HG03354 (cell line): ENCODE measurements around the gene CUTC.

Experiments used
- ATAC-seq: cut with Tn5 transposase; IDR thresholded peaks from one replicate; pipeline ENCODE4 v1.9.1; 2021; ENCODE audit warnings: mild to moderate bottlenecking; ENCODE audit not compliant: unreplicated experiment, poor library complexity, severe bottlenecking

The CUTC gene

GRCh38 chr10:99779335-99779734 lies 47.3 kb downstream of the CUTC start:
- ATAC-seq = no peak

- no peak for ATAC-seq
Measured at GRCh38 chr10:99781734-99782429, 49.8 kb downstream of the CUTC start.

- ATAC-seq = no peak
Measured at GRCh38 chr10:99782447-99783286, 50.6 kb downstream of the CUTC start, which contains the start of gene ABCC2. ABCC2 (plus strand) TSS chr10:99782640; CDS start chr10:99782845, 205 bp downstream.

DNA sequence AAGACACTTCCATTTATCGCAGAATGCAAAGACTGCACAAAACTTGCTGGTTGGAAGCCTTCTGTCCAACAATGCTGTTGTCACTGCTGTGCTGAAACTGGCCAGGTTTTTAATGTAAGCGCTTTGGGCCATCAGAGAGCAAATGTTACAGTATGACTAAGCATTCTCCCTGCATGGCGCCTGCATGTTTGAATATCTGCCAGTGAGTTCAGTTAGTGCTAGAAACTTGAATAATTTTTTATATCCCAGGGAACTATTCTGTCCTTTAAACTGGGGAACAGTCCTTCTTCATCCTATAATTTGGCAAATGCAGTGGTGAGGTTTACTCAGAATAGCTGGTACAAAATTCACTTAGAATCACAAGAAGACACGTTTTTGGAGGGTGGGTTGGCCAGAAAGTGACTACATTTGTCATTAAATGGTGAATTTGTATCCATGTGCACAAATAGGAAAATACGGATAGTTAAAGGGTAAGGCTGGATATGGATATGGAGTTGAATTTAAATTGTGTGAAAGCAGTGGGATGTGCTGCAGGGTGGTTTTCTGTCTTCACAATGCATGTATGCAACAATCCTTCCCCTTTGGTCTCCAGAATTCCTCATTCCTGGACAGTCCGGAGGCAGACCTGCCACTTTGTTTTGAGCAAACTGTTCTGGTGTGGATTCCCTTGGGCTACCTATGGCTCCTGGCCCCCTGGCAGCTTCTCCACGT lies 52.1 kb downstream of the CUTC start:
- ATAC-seq = no peak

GRCh38 chr10:99784727-99785441 lies 52.9 kb downstream of the CUTC start:
- no peak for ATAC-seq

GRCh38 chr10:99785646-99786045 lies 53.6 kb downstream of the CUTC start:
- ATAC-seq = no peak

DNA sequence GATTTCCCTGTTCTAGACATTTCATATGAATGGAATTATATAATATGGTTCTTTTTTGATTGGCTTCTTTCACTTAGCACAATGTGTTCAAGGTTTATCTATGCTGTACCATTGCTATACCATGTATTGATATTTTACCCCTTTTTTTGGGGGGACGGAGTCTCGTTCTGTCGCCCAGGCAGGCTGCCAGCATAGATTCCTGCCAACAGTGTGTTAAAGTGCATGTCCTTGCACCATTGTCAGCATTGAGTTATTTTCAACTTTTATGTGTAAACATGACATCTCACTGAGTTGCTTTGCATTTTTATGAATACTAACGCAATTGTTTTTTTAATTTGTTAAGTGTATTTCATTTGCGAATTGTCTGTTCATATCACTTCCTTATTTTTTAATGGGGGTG lies 55.3 kb downstream of the CUTC start:
- no peak for ATAC-seq

DNA sequence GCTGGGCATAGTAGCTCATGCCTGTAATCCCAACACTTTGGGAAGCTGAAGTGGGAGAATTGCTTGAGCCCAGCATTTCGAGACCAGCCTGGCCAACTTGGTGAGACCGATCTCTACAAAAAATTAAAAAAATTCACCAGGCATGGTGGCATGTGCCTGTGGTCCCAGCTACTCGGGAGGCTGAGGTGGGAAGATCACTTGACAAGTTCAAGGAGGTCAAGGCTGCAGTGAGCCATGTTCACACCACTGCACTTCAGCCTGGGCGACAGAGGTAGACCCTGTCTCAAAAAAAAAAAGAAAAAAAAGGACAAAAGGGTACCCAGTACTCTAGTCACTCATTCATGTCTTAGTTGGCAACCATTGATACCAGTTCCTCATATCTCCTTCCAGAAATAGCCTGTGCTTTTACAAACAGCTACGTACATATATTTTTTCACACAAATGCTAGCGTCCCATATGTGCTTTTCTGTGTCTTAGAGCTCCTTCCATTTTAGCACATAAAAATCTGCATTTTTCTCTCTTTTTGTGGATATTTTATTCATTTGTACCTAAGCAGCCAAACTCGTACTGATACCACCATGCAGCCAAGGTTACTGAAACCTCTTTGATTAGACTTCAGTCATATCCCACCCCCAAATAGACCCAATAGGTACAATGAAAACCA lies 55.9 kb downstream of the CUTC start:
- no peak for ATAC-seq

DNA sequence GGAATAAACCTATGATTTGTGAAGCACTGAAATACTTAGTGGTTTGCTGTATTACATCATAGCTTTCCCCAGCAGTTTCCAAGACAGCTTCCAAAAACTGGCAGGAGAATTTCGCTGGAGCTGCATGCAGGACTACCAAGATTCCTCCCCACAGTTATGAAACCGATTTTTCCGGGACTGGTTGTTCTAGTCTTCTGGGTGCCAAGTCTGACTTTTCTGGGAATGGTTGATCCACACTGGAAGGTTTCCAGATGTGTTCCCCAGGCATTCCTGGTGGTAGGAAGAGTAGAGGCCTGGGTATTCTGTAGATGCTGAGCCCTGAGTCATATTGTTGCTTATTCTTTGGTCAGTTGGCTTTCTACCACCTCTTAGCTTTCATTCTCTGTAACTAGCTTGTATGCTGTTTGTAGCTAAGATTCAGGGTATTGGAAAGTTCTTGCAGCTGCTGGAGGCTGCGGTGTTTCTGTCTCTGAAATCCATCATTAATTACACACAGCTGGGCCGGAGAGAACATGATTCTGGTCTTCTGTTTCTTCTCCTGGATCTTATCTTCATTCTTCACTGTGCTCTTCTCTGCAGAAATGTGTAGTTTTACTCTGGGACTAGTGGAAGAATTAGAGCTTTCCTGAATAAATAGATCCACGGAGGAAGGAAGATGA lies 56.7 kb downstream of the CUTC start:
- ATAC-seq = no peak

DNA sequence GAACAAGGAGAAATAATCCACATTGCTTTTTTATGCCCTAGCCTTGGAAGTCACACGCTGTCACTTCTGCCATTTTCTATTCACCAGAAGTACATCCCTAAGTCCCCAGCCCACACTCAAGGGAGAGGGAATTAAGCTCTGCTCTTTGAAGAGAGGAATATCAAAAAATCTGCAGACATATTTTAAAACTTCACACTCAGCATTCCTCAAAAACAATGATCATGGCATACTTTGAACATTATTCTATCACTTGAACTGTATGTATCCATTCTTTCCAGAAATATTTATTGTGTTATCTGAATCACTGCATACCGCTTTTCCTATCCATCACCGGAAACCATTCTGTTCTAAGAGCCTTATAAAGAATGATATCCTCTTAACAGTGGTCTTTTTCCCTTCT lies 59.8 kb downstream of the CUTC start:
- no peak for ATAC-seq

- no peak for ATAC-seq
Measured at GRCh38 chr10:99793819-99794218, 61.8 kb downstream of the CUTC start.

- no peak for ATAC-seq
Measured at GRCh38 chr10:99796928-99797327, 64.9 kb downstream of the CUTC start.

GRCh38 chr10:99798031-99798430 lies 66.0 kb downstream of the CUTC start:
- ATAC-seq = no peak

- ATAC-seq = no peak
Measured at GRCh38 chr10:99798920-99799319, 66.9 kb downstream of the CUTC start.

DNA sequence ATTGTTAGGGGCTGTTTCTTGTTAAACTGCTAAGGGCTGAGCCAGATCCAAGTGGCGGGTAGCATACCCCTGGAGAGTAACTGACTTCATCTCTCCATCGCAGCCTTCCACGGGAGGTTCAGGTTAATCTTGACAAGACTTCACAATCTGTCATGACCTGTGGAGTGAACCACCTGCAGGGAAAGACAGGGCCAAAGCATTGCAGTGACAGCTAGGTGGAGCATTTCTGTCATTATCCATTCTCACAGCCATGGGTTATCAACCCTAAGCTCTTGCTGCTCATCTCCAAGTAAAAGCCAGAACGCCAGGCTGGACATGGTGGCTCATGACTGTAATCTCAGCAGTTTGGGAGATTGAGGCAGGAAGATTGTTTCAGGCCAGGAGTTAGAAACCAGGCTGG lies 67.6 kb downstream of the CUTC start:
- ATAC-seq = no peak

DNA sequence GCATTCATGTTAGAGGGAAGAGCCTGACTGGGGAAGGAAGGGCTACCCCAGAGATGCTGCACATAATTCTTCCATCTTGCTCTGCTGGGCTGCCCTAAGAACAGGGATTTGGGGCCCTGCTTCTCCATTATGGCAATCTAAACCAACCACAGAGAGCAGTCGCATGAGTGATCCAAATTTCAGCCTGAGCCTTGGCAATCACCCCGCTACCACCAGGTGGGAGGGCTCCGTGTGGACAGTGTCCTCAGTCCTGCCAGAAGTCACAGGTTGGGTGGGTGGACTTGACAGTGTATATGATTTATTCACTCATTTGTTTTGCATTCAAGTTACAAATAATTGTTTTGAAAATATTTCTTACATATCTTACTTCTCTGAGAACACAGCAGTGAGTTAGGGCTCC lies 72.4 kb downstream of the CUTC start:
- ATAC-seq = no peak

GRCh38 chr10:99805190-99805589 lies 73.2 kb downstream of the CUTC start:
- no peak for ATAC-seq
